Vagina (tissue), 2 donors: ENCODE measurements around the gene ZNF853. TPM values are rescaled to one million over a fixed set of nuclear protein-coding genes. Genes with fewer than 3 reads are reported as not detected.
A peak's percentile ranks its signal among the peaks of the same experiment; 100 is the strongest.

Source experiments
- DNase-seq, 2 donors: peaks; one replicate each; pipeline ENCODE4 v3.0.0-alpha.2; 2017; ENCODE audit errors: extremely low spot score in 2 of 2
- H3K27ac ChIP-seq: fragments of 200-600 bp; sonication (generic); one replicate; pipeline ENCODE4 v1.5.1; 2019
- H3K27me3 ChIP-seq: fragments of 200-600 bp; sonication (generic); one replicate; pipeline ENCODE4 v1.5.1; 2019
- H3K36me3 ChIP-seq, 2 donors: fragments of 200-600 bp; sonication (generic); one replicate each; pipeline ENCODE4 v1.5.1; 2017 to 2019
- H3K4me1 ChIP-seq: fragments of 200-600 bp; sonication (generic); one replicate; pipeline ENCODE4 v1.5.1; 2019
- H3K4me3 ChIP-seq, 2 donors: fragments of 200-600 bp; sonication (generic); 1 replicate in 1 of 2; 2 replicates in 1 of 2; pipeline ENCODE4 v1.5.1; 2016 to 2019
- H3K9me3 ChIP-seq: fragments of 200-600 bp; sonication (generic); one replicate; pipeline ENCODE4 v1.5.1; 2019
- POLR2A ChIP-seq, 2 donors: fragments of 450-650 bp; IDR thresholded peaks; one replicate each; pipeline ENCODE4 v1.6.1; 2017; ENCODE audit warnings: antibody characterized with exemption in 2 of 2, mild to moderate bottlenecking in 2 of 2, moderate library complexity in 2 of 2
- POLR2AphosphoS5 ChIP-seq, 2 donors: sonication (generic); formaldehyde crosslinking; IDR thresholded peaks; one replicate each; pipeline ENCODE4 v1.9.0; 2017; ENCODE audit warnings: antibody characterized with exemption in 2 of 2, mild to moderate bottlenecking in 2 of 2, low read depth in 1 of 2; ENCODE audit not compliant: insufficient read depth in 1 of 2
- intact Hi-C: fragments of 100-400 bp; cut with DNase I; formaldehyde crosslinking; loops from one replicate; pipeline ENCODE4 v1.15.1; 2023
- total RNA-seq: library from RNA; depleted of rRNA; stranded (reverse); fragments of >200 nt; gene quantifications from one replicate; pipeline ENCODE4 v1.2.3, GENCODE V29; 2016
- TF ChIP-seq, protein P1 (sequence below), 3 experiments: fragments of 450-650 bp in 2 of 3; fragments of 200-600 bp in 1 of 3; sonication (generic) in 1 of 3; IDR thresholded peaks; one replicate each; pipeline ENCODE4 v1.5.1; 2017 to 2019; ENCODE audit warnings: antibody characterized with exemption in 3 of 3, mild to moderate bottlenecking in 2 of 3, moderate library complexity in 2 of 3

The ZNF853 gene
- 14.0 TPM for total RNA-seq

DNA sequence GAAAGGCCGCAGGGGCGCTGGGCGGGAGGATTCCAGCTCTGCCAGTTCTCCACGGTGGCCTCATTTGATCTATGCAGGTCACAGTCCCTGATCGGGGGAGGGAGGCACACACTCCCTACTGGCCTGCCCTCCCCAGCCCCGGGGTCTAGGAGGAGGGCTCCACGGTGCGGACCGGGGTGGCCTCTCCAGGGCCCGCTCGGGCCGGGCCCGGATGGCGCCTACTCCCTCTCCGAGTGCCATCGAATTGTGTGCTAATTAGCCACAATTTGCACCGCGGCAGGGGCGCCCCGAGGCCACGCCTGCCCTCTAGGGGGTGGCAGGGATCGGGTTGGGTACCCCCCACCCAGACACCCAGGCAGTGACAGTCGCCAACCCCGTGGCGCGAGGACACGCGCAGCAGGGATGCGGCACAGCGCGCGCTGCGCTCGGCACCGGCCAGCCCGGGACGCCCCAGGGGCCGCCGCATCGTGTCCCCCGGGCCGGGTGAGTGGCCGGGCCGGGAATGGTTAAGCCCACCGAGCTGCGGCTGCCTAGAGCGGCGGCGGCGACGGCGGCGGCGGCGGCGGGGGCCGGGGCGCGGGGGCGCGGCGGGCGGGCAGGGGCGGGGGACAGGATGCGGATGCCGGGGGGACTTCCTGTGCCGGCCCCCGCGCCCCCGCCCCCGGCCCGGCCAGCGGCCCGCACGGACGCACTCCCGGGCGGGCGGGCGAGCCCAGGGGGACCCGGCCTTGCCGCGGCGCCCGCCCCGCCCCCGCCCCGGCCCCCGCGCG, at the start of gene ZNF853:
Gene ZNF853 (plus strand): TSS at position 658 of the 770 bp plus-strand sequence. CDS start 565 bp downstream, outside the sequence.
- no peak for DNase-seq
- Histone ChIP-seq H3K9me3 (no peaks in the 10 kb centered on the region), H3K36me3 (no peaks in the 10 kb centered on the region), H3K4me3 (peak within 1 kb of the TSS; percentile 68 to 72), H3K4me1 (peaks cover 26% of the 10 kb centered on the region), H3K27me3 (no peaks in the 10 kb centered on the region), H3K27ac (peak within 1 kb of the TSS; percentile 63)
- intact Hi-C loops, result no loop called here
- TF ChIP-seq POLR2A (IDR thresholded peaks at IDR 0.05), result no peak
- no peak for TF ChIP-seq POLR2AphosphoS5 (IDR thresholded peaks at IDR 0.05; ENCODE audit: insufficient read depth in 1 of 2, low read depth in 1 of 2)
- TF ChIP-seq, protein P1, sequence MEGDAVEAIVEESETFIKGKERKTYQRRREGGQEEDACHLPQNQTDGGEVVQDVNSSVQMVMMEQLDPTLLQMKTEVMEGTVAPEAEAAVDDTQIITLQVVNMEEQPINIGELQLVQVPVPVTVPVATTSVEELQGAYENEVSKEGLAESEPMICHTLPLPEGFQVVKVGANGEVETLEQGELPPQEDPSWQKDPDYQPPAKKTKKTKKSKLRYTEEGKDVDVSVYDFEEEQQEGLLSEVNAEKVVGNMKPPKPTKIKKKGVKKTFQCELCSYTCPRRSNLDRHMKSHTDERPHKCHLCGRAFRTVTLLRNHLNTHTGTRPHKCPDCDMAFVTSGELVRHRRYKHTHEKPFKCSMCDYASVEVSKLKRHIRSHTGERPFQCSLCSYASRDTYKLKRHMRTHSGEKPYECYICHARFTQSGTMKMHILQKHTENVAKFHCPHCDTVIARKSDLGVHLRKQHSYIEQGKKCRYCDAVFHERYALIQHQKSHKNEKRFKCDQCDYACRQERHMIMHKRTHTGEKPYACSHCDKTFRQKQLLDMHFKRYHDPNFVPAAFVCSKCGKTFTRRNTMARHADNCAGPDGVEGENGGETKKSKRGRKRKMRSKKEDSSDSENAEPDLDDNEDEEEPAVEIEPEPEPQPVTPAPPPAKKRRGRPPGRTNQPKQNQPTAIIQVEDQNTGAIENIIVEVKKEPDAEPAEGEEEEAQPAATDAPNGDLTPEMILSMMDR (IDR thresholded peaks at IDR 0.05), result no peak

DNA sequence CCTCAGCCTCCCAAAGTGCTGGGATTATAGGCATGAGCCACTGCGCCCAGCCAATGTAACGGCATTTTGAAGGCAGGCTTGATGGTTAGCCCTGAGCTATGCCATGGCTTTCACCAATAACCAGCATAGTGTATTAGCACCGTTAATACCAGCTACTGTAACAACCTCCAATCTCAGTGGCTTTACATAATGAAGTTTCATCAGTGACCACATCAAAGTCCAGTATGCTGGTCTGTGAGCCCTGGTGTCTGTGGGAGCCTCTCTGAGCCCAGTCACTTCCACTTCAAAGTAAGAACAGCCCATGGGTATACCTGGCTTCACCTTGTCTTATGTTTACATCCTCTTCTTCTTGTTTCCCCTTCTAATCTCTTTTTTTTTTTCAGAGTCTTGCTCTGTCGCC, 49.8 kb upstream of the ZNF853 start:
- intact Hi-C loops, result no loop called here
- no peak for DNase-seq
- Histone ChIP-seq H3K27me3 (no peaks in the 10 kb centered on the region), H3K4me1 (no peaks in the 10 kb centered on the region), H3K4me3 (no peak overlapping the region), H3K27ac (no peak overlapping the region), H3K9me3 (no peaks in the 10 kb centered on the region), H3K36me3 (no peaks in the 10 kb centered on the region)
- TF ChIP-seq POLR2AphosphoS5 (IDR thresholded peaks at IDR 0.05; ENCODE audit: insufficient read depth in 1 of 2, low read depth in 1 of 2) (no peak), POLR2A (IDR thresholded peaks at IDR 0.05) (no peak)
- TF ChIP-seq, protein P1 (IDR thresholded peaks at IDR 0.05), result no peak

DNA sequence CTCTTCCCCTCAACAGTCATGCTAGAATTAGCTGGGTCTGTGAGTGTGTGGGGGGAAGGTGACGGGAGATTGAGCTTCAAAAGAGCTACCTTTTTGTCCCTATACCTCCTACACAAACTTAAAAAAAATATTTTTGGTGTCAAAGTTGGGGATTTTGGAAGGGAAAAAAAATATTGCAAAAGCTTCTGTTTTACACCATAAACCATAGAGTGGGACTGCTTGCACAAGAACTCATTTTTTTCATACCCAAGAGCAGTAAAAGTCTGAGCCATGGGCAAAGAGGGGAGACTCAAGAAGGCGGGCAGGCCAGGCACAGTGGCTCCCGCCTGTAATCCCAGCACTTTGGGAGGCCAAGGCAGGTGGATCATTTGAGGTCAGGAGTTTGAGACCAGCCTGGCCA, 47.5 kb upstream of the ZNF853 start:
- TF ChIP-seq POLR2AphosphoS5 (IDR thresholded peaks at IDR 0.05; ENCODE audit: insufficient read depth in 1 of 2, low read depth in 1 of 2) (no peak), POLR2A (IDR thresholded peaks at IDR 0.05) (no peak)
- TF ChIP-seq, protein P1 (IDR thresholded peaks at IDR 0.05), result no peak
- DNase-seq, result no peak
- H3K27me3 ChIP-seq, result no peaks in the 10 kb centered on the region

DNA sequence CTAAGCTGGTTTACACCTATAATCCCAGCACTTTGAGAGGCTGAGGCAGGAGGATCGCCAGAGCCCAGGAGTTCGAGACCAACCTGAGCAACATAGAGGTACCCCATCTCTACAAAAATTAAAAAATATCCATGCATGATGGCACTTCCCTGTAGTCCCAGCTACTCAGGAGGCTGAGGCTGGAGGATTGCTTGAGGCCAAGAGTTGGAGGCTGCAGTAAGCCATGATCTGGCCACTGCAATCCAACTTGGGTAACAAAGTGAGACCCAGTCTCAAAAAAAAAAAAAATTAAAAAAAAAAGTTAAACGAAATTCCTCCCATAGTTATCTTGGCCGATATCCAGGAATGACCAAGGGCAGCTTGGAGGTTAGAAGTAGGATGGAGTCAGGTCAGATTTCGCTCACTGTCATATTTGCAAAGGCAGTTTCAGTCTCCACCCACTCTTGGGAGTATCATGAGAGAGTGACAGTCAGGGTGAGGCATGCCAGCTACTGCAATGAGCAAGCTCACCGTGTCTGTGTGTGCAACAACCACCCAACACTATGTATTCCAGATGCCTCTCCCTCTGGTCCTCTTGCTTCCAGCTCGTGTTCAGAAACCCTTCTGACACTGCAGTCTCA, 44.1 kb upstream of the ZNF853 start:
- Histone ChIP-seq H3K9me3 (no peaks in the 10 kb centered on the region), H3K36me3 (no peaks in the 10 kb centered on the region), H3K27ac (no peak overlapping the region), H3K4me3 (no peak overlapping the region), H3K4me1 (peaks cover 4% of the 10 kb centered on the region), H3K27me3 (no peaks in the 10 kb centered on the region)
- TF ChIP-seq, protein P1 (IDR thresholded peaks at IDR 0.05), result no peak
- no peak for TF ChIP-seq POLR2AphosphoS5 (IDR thresholded peaks at IDR 0.05; ENCODE audit: insufficient read depth in 1 of 2, low read depth in 1 of 2)
- TF ChIP-seq POLR2A (IDR thresholded peaks at IDR 0.05), result no peak
- intact Hi-C loops, result no loop called here
- DNase-seq, result no peak

More for the DNA sequence above, 47.5 kb upstream of the ZNF853 start:
- Histone ChIP-seq H3K4me3 (no peak overlapping the region), H3K4me1 (no peaks in the 10 kb centered on the region), H3K9me3 (no peaks in the 10 kb centered on the region), H3K27ac (no peak overlapping the region), H3K36me3 (no peaks in the 10 kb centered on the region)
- intact Hi-C loops, result no loop called here
